ENCODE measurements around the gene SOD1. TPM values are rescaled to one million over a fixed set of nuclear protein-coding genes. Genes with fewer than 3 reads are reported as not detected.

Gene SOD1
- total and polyA plus RNA-seq, 2 donors (not counting 3 experiments of a cell fraction or from before 2014, with no cell fraction given), result 198 to 268 TPM

- no peak overlapping the region for H3K27ac ChIP-seq (ENCODE audit: insufficient read depth, low read depth, low read length)
- H3K4me1 ChIP-seq (ENCODE audit: control insufficient read depth, extremely low read depth, insufficient read depth, low read length), result peaks cover 7% of the 10 kb centered on the region
- no TSS peak for BruUV-seq (replicated peaks)
- no peak overlapping the region for H2AFZ ChIP-seq (ENCODE audit: low read depth, low read length)
- ChIA-PET POLR2A (no interaction called here), CTCF (no interaction called here)
- H3K27me3 ChIP-seq (ENCODE audit: control insufficient read depth in 2 of 2, insufficient read depth in 2 of 2, low read length in 2 of 2), result no peaks in the 10 kb centered on the region
- FAIRE-seq, result no peak
- H3K9me1 ChIP-seq (replicated peaks; ENCODE audit: control insufficient read depth, extremely low read depth, insufficient read depth, low read length), result no peaks in the 10 kb centered on the region
- no peak overlapping the region for H3K4me2 ChIP-seq (ENCODE audit: insufficient read depth, low read length)
- DNase-seq (ENCODE audit: low read depth, low spot score), result no peak
- dilution Hi-C loops (cut with MboI; ENCODE audit: extremely low pct_ligation_motif_present, low sequenced_read_pairs), result no loop called here
- H3K79me2 ChIP-seq (ENCODE audit: control insufficient read depth, insufficient read depth, low read length), result no peaks in the 10 kb centered on the region
- H3K36me3 ChIP-seq (ENCODE audit: control insufficient read depth in 2 of 2, extremely low read depth in 1 of 2, insufficient read depth in 2 of 2, low read length in 2 of 2), result peaks cover 5 to 6% of the 10 kb centered on the region in 2 experiments
- H3K9ac ChIP-seq (replicated peaks; ENCODE audit: extremely low read depth, insufficient read depth, low read length), result no peak overlapping the region
- no peaks in the 10 kb centered on the region for H3K9me3 ChIP-seq (replicated peaks; ENCODE audit: control insufficient read depth, insufficient read depth, low read length)
- H4K20me1 ChIP-seq (replicated peaks; ENCODE audit: control insufficient read depth, extremely low read depth, insufficient read depth, low read length), result no peaks in the 10 kb centered on the region
- intact Hi-C loops (cut with micrococcal nuclease), result no loop called here
- H3K4me3 ChIP-seq (replicated peaks in 1 of 3; ENCODE audit: insufficient read depth in 1 of 3, low read depth in 1 of 3, low read length in 3 of 3), result no peak overlapping the region
- TF ChIP-seq CTCF (IDR thresholded peaks at IDR 0.05; ENCODE audit: extremely low read depth in 1 of 2, insufficient read depth in 1 of 2, low read depth in 1 of 2, low read length in 2 of 2) (no peak), FOS (IDR thresholded peaks at IDR 0.05; ENCODE audit: borderline replicate concordance, insufficient read depth, low read length) (no peak), GATA2 (IDR thresholded peaks at IDR 0.05; ENCODE audit: insufficient read depth, insufficient read length, low read depth, low read length) (no peak), POLR2A (IDR thresholded peaks at IDR 0.05; ENCODE audit: low read depth, low read length) (no peak), MYC (IDR thresholded peaks at IDR 0.05; ENCODE audit: low read depth, low read length) (no peak), EZH2 (IDR thresholded peaks at IDR 0.05; ENCODE audit: borderline replicate concordance, low read depth, low read length, severe bottlenecking) (no peak), JUN (IDR thresholded peaks at IDR 0.05; ENCODE audit: borderline replicate concordance, insufficient read depth, insufficient read length, low read depth) (no peak), POLR2AphosphoS5 (IDR thresholded peaks at IDR 0.05; ENCODE audit: insufficient read depth, low read depth, low read length) (no peak)
- TF ChIP-seq, protein P1, sequence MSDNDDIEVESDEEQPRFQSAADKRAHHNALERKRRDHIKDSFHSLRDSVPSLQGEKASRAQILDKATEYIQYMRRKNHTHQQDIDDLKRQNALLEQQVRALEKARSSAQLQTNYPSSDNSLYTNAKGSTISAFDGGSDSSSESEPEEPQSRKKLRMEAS (IDR thresholded peaks at IDR 0.05; ENCODE audit: insufficient read depth, insufficient read length), result no peak
Measured at GRCh38 chr21:31673321-31673912, 13.9 kb downstream of the SOD1 start.

Measured in endothelial cell of umbilical vein (primary cell).